CD4-positive, alpha-beta T cell (primary cell): ENCODE measurements around the gene GABPB2. TPM values are rescaled to one million over a fixed set of nuclear protein-coding genes. Genes with fewer than 3 reads are reported as not detected.

Source experiments
- ATAC-seq: fragments of 200-7000 bp; cut with Tn5 transposase; one replicate; pipeline ENCODE4 v1.10.0; 2022; ENCODE audit warnings: mild to moderate bottlenecking; ENCODE audit not compliant: poor library complexity
- CTCF ChIA-PET: fragments of 350-600 bp; sonication (Branson Sonifier 250); formaldehyde crosslinking; loops from one replicate; lab custom pipeline; 2021; ENCODE audit warnings: antibody characterized with exemption, inconsistent platforms; lab: Charles Lee
- POLR2A ChIA-PET: fragments of 350-600 bp; sonication (Branson Sonifier 250); formaldehyde crosslinking; loops from one replicate; lab custom pipeline; 2021; ENCODE audit warnings: antibody characterized with exemption, inconsistent platforms; lab: Charles Lee
- DNase-seq, 14 experiments: peaks; one replicate each; pipeline ENCODE4 v3.0.0-alpha.2; 2013 to 2020; ENCODE audit warnings: mixed read lengths in 2 of 14
- H3K27ac ChIP-seq, 2 donors: one replicate each; pipeline versions ENCODE4 v1.5.1 to v1.7.0; 2013; ENCODE audit warnings: low read length in 2 of 2, low read depth in 1 of 2, mild to moderate bottlenecking in 1 of 2
- H3K27me3 ChIP-seq, 2 experiments: 1 replicate in 1 of 2; 2 replicates in 1 of 2; pipeline versions ENCODE4 v1.6.1 to v1.7.0; 2013; ENCODE audit warnings: low read length in 2 of 2, control low read depth in 1 of 2, mild to moderate bottlenecking in 1 of 2, moderate library complexity in 1 of 2; ENCODE audit not compliant: insufficient read depth in 2 of 2, control insufficient read depth in 1 of 2
- H3K36me3 ChIP-seq: one replicate; pipeline ENCODE4 v1.6.1; 2013; ENCODE audit warnings: low read length, control low read depth; ENCODE audit not compliant: insufficient read depth
- H3K4me1 ChIP-seq: one replicate; pipeline ENCODE4 v1.6.1; 2013; ENCODE audit warnings: low read length, control low read depth; ENCODE audit not compliant: insufficient read depth
- H3K4me3 ChIP-seq: one replicate; pipeline ENCODE4 v1.5.1; 2013; ENCODE audit warnings: mild to moderate bottlenecking, low read length, moderate library complexity
- H3K9me3 ChIP-seq, 2 experiments: 1 replicate in 1 of 2; 2 replicates in 1 of 2; pipeline versions ENCODE4 v1.6.1 to v1.7.0; 2013; ENCODE audit warnings: low read length in 2 of 2, mild to moderate bottlenecking in 2 of 2, control low read depth in 1 of 2, moderate library complexity in 1 of 2; ENCODE audit not compliant: control insufficient read depth in 1 of 2, insufficient read depth in 1 of 2
- H3K27ac Mint-ChIP-seq: one replicate; pipeline ENCODE4 v1.8.0; 2020; ENCODE audit warnings: mixed read lengths
- H3K27me3 Mint-ChIP-seq: one replicate; pipeline ENCODE4 v1.8.0; 2021; ENCODE audit warnings: mixed read lengths
- H3K36me3 Mint-ChIP-seq: one replicate; pipeline ENCODE4 v1.8.0; 2021; ENCODE audit warnings: low read depth, mixed read lengths
- H3K4me1 Mint-ChIP-seq: one replicate; pipeline ENCODE4 v1.8.0; 2021; ENCODE audit warnings: low read depth, mixed read lengths
- H3K4me3 Mint-ChIP-seq: one replicate; pipeline ENCODE4 v1.8.0; 2020; ENCODE audit warnings: mild to moderate bottlenecking, mixed read lengths
- H3K9me3 Mint-ChIP-seq: one replicate; pipeline ENCODE4 v1.8.0; 2020; ENCODE audit warnings: mixed read lengths
- CTCF ChIP-seq: fragments of 200-600 bp; IDR thresholded peaks from one replicate; pipeline ENCODE4 v1.8.0; 2022; ENCODE audit warnings: antibody characterized with exemption, mild to moderate bottlenecking
- intact Hi-C, 2 experiments: fragments of 100-400 bp; cut with DNase I in 1 of 2; cut with micrococcal nuclease in 1 of 2; formaldehyde crosslinking; loops; one replicate each; pipeline versions ENCODE4 v1.15.1 to v1.9.0; 2023 to 2025; cut with DNase I, micrococcal nuclease
- total RNA-seq, 174 experiments: library from RNA in 2 of 174; stranded (reverse) in 2 of 174; gene quantifications; one replicate each; pipeline ENCODE4 v1.2.3 and lab custom pipeline; 2021 to 2026

Gene GABPB2
- total RNA-seq, 2 experiments from 2014 or later = 23.7 to 25.5 TPM

- H3K27me3 Mint-ChIP-seq = no peaks in the 10 kb centered on the region
- ChIA-PET POLR2A (interaction anchor here (1.3 to 3.0 kb wide), 3 partner anchors 10 to 25 kb away, joined by 6 to 40 read pairs (median 6); partner anchors contain the start of gene TNFAIP8L2), CTCF (no interaction called here)
- H3K27ac ChIP-seq = no peak overlapping the region
- ATAC-seq (no peak), DNase-seq (no peak)
- H3K9me3 Mint-ChIP-seq = no peaks in the 10 kb centered on the region
- H3K27ac Mint-ChIP-seq = no peak overlapping the region
- intact Hi-C loops = no loop called here
- H3K36me3 ChIP-seq = no peaks in the 10 kb centered on the region
- H3K27me3 ChIP-seq = peaks cover 0 to 9% of the 10 kb centered on the region in 2 experiments
- H3K9me3 ChIP-seq = peaks cover 0 to 8% of the 10 kb centered on the region in 2 experiments
- no peak for TF ChIP-seq CTCF
- no peak overlapping the region for H3K4me3 ChIP-seq
- peaks cover 15% of the 10 kb centered on the region for H3K4me1 Mint-ChIP-seq
- H3K4me1 ChIP-seq = peaks cover 16% of the 10 kb centered on the region
- peaks cover 10% of the 10 kb centered on the region for H3K36me3 Mint-ChIP-seq
- H3K4me3 Mint-ChIP-seq = no peak overlapping the region
Measured at GRCh38 chr1:151132335-151133017, 61.9 kb downstream of the GABPB2 start.

- Histone ChIP-seq H3K27ac (no peak overlapping the region), H3K4me3 (no peak overlapping the region), H3K4me1 (peaks cover 16% of the 10 kb centered on the region), H3K27me3 (peaks cover 0 to 9% of the 10 kb centered on the region in 2 experiments), H3K36me3 (no peaks in the 10 kb centered on the region), H3K9me3 (peaks cover 0 to 8% of the 10 kb centered on the region in 2 experiments)
- ChIA-PET CTCF (no interaction called here), POLR2A (no interaction called here)
- no peak overlapping the region for H3K27ac Mint-ChIP-seq
- no peak for TF ChIP-seq CTCF
- no peak overlapping the region for H3K4me3 Mint-ChIP-seq
- peaks cover 15% of the 10 kb centered on the region for H3K4me1 Mint-ChIP-seq
- H3K27me3 Mint-ChIP-seq = no peaks in the 10 kb centered on the region
- intact Hi-C loops = no loop called here
- ATAC-seq = no peak
- H3K36me3 Mint-ChIP-seq = peaks cover 10% of the 10 kb centered on the region
- no peaks in the 10 kb centered on the region for H3K9me3 Mint-ChIP-seq
- peak in 1 of 14 experiments; percentile 27 for DNase-seq
Measured at GRCh38 chr1:151133018-151133806, 62.7 kb downstream of the GABPB2 start.

- POLR2A ChIA-PET = interaction anchor here (0.7 kb wide), 1 partner anchor 23 kb away, joined by 3 read pairs; no protein-coding TSS in a partner anchor
Measured at GRCh38 chr1:151134396-151134795, 63.8 kb downstream of the GABPB2 start.

More at GRCh38 chr1:151134396-151134795, 63.8 kb downstream of the GABPB2 start:
- Histone ChIP-seq H3K4me1 (peaks cover 16% of the 10 kb centered on the region), H3K4me3 (no peak overlapping the region), H3K27me3 (peaks cover 0 to 9% of the 10 kb centered on the region in 2 experiments), H3K36me3 (no peaks in the 10 kb centered on the region), H3K9me3 (peaks cover 0 to 8% of the 10 kb centered on the region in 2 experiments), H3K27ac (no peak overlapping the region)
- H3K9me3 Mint-ChIP-seq = no peaks in the 10 kb centered on the region
- intact Hi-C loops = no loop called here
- peaks cover 7% of the 10 kb centered on the region for H3K36me3 Mint-ChIP-seq
- no peak overlapping the region for H3K27ac Mint-ChIP-seq
- no peak for ATAC-seq
- no peak for TF ChIP-seq CTCF
- CTCF ChIA-PET = no interaction called here
- peak overlapping the region; percentile 43 for H3K4me3 Mint-ChIP-seq
- H3K27me3 Mint-ChIP-seq = no peaks in the 10 kb centered on the region
- peaks cover 15% of the 10 kb centered on the region for H3K4me1 Mint-ChIP-seq
- no peak for DNase-seq
